GM19328 (cell line): ENCODE results near the gene CANT1.

ENCODE experiments used
- ATAC-seq: cut with Tn5 transposase; IDR thresholded peaks from one replicate; pipeline ENCODE4 v1.9.1; 2021; ENCODE audit warnings: mild to moderate bottlenecking, moderate library complexity; ENCODE audit not compliant: unreplicated experiment

Gene CANT1

DNA sequence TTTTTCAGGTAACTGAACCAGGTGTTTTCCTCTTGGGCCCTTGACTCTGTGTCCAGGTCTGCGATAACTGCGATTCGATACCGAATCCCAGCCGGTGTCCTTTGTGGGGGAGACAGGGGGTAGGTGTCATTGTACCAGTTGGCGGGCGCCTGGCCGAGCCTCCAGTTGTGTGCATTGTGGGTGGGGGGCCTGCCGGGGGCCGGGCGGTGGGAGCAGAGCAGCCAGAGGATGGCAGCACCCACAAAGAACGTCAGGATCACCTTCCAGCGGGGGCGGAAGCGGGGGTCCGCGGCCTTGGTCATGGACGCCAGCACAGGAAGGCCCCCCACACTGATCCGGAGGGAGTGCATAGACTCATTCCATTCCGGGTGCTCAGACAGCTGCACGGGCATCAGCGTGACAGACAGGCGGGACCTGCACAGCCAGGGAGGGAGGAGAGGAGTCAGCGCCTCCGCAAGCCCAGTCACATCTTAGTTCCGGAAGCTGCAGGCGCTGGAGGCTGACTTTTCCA lies 12.3 kb downstream of the CANT1 start:
- no peak for ATAC-seq

DNA sequence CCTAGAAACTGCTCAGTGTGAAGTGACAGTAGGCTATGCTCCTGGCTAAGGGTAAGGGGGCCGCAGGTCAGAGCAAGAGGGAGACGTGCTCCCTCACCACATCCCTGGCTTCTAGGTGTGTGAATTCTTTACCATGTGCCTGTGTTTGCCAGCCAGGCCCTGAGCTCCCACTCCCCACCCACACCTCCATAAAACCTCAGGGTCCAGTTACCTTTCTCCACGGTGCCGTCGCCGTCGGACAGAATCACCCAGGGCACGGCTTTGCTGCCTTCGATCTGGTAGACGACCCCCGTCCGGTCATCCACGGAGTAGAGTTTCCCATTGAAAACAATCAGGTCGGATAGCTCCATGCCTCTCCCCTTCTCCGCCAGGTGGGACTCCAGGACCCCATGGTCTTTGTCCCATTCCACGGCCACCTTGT lies 12.8 kb downstream of the CANT1 start:
- no peak for ATAC-seq

DNA sequence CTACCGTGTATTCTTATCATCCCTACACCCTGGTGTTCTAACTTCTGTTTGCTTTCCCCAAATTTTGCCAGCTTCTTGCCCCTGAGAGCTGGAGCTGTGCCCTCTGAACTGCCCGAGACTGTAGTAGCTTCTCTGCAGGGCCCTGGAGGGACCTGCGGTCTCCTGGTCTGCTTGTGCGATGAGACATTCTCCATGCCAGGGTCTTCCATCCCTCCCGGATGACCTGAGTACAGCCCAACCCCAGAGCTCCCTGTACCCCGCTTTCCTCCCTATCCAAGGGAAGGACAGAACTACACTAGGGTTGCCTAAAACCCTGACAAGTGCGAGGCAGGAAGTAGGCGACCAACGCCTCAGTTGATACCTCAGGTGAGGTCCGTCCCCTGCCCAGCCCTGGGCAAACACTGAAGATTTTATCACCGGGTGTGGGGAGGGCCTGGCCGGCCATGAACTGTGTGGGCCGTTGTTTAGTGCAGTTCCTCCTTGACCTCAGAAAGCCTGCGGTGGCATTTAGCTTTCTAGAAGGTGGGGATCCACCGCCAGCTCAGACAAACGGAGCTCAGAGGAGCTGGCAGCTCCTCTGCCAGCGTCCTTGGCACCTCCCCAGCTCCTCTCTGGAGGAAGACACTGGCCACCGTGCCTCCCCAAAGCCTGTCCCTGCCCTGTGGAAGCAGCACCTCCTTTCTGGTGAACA lies 13.7 kb downstream of the CANT1 start:
- ATAC-seq: no peak

DNA sequence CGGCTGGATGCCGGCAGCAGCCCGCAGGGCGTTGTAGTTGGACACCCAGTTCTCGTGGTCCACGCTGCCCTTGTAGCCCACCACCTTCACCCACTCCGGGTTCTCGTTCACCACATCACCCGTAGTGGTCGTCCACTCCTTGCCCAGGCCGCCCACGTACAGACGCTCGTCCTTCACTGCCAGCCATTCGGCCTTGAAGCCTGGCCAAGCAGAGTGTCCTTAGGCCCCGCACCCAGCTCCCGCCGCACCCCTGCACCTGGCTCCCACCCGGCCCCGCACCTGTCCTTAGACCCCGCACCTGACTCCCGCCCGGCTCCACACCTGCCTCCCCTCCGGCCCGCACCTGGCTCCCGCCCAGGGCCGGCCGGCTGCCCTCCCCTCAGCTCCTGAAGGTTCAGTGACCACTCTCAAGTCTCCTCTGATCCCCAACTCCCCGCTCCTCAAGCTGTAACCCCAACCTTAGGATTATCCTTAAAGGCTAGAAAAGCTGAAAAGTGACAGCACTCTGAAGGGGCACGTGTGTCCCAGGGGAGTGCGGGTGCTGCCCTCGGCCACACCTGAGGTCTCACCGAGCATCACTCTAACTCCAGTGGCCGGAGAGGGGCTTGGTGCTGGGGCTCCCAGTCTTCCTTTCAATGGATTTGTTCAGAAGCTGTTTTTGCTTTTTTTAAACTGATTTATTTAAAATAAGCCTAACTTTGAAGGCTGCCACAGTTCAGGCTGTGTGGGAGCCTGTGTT lies 14.4 kb downstream of the CANT1 start:
- ATAC-seq: no peak

DNA sequence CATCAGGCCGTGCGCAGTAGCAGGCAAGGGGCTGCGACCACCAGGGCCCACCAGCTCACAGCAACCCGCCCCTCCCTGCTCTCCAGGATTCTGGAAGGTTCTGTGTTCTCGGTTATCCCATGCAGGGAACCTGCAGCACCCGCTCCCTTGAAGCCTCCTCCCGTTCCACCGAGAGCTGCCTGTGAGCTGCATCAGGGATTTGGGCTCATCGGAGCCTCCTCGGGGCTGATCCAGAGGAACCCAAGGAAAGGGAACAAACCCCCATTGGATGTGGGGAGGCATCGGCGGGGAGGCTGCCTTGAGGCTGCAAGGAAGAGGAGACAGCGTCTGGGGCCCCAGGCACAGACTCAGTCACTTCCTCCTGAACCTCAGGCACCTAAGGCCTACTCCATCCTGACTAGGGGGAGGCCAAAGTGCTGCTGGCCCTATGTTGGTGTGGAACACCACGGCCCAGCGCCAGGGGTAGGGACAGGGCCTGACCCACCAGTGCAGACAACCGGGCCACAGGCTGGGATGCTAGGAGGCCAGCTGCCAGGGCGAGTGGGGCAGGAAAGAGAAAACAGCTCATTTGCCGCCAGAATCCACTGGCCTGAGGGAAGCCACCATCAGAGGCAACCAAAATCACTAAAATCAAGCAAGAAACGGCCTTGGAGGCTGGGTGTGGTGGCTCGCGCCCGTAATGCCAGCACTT lies 15.4 kb downstream of the CANT1 start:
- no peak for ATAC-seq

DNA sequence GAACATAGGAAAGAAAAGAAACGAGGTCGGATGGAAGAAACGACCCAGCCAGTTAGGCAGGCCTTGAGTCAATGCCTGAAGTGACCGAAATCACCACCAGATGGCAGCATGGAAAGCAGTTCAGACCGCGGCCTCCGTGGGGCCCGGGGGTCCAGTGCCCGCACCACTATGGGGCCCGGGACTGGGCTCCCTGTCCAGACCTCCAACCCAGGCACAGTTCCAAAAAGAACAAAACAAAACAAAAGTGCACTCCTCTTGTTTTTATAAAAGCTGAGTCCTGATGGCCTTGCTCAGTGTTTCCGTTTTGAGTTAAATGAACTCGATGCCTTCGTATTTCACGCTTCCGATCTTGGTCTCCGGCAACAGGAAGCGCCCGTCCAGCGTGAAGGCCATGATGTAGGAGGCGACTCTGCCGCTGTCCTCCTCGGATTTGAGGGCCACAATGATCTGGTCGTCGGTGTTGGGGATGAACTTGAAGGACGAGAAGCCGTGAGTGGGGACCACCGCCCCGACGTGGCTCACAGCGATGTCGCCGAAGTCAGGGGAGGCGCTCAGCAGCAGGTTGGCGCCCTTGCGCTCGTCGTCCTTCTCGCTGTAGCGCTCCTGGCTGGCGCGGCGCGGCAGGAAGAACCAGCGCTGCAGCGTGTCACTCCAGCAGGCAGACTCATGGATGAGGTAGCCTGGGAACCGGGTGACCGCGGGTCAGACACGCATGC lies 16.2 kb downstream of the CANT1 start:
- no peak for ATAC-seq

DNA sequence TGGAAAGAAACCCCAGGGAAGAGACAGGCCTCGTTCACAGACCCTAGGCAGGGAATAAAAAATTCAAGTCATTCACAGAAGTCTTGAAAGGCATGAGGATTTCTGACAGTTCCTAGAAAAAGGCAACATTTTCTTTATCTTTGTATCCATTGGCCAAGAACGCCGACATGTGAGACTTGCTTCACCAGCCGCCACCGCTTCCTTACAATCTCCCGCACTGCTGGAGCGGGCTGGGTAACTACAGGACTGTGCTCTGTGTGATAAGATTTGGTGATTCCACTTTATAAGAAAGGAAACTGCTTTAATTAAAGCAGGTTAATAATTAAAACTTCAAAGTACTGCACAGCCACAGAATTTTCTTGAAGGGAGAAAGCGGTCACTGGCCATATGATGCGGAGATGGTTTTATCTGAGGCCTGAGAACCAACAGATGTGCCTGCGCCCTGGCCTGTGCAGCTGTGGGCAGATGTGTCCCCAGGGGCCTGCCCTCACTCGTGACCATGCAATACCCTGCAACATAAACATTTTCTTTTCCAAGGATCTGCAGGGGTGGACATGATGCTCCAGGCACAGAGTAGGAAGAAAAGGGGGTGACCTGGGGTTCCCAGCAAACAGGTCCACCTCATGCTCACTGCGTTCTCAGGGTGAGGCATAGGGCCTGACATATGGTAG lies 16.9 kb downstream of the CANT1 start:
- no peak for ATAC-seq

DNA sequence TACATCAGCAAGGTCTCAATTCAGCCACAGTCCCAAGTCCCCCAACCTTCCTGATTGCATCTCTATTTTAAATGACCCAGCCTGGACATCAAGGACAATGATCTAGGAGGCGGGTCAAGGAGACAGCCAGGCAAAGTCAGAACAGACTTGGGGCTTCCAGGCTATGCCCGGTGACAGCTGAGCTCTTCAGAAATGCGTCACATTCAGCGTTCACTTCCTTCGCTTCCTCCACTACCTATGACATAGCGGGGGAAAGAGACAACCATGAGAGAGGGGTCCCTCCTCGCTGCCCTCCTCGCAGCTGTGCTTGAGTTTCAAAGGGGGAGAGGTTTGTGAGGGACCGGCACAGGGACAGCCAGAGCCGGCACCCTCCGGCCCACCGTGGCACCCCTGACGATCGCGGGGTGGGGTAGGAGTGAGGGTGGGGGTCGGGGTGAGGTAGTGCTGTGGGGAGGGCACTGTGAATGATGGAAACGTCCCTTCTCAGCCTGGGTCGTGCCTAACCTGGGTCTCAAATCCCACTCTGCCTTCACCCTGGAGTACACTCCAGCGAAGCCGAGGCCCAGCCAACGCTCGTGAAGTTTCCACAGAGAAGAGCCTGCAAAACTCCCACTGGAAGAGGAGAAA lies 17.5 kb downstream of the CANT1 start:
- ATAC-seq: no peak

DNA sequence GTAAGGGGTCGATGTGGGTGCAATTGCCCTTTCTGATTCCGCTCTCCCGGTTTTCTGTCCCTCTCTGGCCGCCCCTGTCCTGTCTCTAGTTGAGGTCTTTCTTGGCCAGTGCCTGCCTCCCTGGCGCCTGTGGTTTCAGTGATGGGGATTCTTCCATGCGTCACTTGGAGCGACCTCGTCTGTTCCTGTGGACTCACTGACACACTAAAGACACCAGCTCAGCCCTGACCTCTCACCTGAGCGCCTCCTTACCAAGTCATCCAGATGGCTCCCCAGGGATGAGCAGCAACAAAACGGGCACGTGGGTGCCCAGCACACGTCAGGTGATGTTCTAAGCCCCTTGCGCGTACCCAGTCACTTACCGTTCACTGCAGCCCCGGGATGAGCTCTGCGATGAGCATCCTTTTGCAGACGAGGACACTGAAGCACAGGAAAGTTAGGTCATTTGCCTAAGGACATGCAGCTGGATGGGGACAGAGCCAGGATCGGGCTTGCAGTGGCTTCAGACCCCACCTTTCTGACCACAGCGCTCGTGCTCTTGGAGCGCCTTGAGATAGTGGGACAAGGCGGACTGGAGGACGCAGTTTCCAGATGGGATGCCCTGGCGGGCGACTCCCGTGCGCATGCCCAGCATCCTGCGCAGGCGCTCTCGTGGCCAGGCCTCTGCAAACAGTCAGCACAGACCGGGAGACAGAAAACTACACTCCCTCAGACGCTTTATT lies 18.4 kb downstream of the CANT1 start:
- ATAC-seq: no peak

DNA sequence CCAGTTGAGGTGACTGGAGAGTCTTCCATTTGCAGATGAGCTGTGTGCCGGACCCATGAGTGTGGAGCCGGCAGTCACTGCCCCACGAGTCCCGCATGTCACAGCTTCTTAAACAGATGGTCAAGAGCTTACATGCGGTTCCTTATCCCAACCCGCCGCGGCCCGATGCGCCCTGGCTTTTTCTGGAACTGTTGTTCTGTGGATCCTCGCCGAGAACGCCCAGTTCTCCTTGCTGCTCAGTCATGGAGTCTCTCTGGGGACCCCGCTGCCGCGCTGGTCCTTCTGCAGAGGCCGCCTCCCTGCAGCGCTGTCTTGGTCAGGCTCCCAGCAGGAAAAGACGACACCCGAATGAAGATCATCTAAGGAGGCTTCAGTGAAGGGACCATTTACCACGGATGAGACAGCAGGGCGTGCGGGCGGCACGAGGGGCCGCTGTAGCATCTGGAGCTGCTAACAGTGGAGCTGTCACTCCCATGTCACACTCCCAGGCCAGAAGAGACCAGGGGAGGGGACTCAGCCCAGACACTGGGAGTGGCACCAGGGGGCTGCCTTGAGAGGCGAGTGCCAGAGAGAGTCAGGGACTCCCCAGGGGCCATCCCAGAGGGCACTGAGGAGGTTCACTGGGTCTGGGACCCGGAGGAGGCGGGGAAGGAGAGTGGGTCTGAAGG lies 19.1 kb downstream of the CANT1 start:
- ATAC-seq: no peak

DNA sequence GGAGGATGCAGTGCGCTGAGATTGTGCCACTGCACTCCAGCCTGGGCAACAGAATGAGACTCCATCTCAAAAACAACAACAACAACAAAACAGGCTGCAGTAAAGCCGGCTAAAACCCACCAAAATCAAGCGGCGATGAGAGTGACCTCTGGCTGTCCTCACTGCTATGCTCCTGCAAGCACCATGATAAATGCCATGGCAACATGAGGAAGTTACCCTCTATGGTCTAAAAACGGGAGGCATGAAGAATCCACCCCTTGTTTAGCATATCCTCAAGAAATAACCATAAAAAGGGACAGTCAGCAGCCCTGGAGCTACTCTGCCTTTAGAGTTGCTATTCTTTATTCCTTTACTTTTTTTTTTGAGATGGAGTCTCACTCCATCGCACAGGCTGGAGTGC lies 21.4 kb downstream of the CANT1 start:
- no peak for ATAC-seq

DNA sequence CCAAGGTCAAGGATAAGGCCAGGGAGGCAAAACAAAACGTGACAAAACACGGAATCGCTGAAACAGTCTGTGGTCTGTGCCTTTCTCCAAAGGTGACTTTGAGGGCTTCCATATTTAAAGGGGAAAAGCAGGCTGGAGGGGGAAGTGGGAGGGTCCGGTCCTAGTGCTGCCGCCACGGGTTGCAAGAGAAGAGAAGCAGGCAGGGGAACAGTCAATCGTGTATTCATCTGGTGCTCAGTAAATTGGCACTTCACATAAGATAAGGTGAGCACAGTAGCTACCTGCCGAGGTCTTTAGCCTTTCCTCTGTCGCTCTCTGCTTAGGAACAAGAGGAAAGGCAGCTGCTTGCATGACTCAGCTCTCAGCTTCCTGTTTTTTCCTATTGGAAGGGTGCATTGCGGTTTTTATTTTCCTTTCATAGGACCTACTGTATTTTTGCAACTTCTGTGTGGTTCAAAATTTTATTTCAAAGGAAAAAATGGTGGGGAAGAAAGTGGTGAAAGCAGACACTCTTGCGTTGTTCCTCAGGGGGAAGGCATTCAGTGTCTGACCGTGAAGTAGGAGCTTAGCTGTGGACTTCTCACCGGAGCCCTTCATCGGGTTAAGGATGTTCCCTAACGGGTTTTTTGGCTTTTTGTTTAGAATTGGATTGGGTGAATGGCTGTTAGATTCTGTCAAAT lies 22.8 kb downstream of the CANT1 start:
- no peak for ATAC-seq

DNA sequence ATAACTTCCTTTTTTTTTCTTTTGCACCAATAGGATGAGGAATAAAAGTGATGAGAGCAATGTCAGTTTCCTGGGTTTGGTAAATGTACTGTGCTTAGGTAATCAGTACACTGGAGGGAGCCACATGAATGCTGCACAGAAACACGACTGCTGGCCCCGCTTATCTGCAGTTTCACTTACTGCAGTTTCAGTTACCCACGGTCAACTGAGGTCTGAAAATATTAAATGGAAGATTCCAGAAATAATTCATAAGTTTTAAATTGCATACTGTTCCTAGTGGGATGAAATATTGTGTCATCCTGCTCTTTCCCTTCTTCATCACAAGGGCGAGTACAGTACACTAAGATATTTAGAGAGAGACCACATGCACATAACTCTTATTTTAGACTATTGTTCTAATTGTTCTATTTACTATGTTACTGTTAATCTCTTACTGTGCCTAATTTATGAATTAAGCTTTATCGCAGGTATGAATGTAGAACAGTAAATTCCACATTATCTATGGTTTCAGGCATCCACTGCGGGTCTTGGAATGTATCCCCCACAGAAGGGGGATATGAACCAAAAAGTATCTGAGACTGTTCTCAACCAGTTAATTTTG lies 23.4 kb downstream of the CANT1 start:
- ATAC-seq: no peak

DNA sequence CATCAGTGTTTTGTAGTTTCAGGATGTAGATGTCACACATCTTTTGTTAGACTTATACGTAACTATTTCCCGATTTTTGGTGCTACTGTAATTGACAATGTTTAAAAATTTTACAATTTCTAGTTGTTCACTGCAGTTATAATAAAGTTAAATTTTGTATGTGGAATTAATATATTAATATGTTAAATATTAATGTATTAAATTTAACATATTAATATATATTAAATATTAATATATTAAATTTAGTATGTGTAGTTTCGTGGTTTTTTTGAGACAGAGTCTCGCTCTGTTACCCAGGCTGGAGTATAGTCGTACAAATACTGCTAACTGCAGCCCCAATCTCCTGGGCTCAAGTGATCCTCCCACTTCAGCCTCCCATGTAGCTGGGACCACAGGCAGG lies 24.2 kb downstream of the CANT1 start:
- ATAC-seq: no peak

DNA sequence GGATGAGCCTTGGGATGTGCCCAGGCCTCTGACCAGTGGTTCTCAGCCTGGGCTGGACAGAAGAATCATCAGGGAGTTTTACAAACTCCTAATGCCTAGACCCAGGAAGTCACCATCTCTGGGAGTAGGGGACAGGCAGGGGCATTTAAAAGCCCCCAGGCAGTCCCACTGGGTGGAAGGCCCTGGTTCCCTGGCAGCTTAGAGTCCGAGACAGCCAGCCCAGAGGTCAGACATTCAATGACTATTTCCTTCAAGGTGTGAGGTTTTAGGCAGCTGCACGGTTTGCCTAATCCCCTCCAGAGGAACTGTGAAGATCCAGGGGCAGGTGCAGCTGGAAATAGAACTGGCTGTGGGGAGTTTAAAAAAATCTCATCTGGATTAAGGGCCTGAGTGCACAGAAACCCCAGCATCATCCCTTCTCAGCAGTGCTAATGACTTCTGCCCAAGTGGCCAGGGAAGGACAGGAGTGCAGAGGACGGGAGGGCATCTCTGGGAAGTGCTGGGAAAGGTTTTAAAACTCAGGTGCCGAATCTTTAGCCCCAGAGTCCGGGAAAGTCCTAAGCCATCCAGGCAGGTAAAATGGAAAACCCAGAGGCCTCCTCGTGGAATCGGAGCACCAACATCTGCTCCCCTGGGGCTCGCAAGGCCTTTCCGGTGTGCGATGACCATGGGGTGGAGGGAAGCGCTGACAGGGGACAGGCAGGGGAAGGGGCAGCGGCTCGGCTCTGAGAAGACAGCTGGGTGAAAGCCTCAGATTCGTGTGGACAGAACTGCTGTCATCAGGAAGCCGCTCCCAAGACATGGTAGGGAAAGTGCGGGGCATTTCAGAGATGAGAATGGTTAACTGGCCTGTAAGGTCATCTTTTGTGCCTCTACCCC lies 28.3 kb downstream of the CANT1 start:
- no peak for ATAC-seq

DNA sequence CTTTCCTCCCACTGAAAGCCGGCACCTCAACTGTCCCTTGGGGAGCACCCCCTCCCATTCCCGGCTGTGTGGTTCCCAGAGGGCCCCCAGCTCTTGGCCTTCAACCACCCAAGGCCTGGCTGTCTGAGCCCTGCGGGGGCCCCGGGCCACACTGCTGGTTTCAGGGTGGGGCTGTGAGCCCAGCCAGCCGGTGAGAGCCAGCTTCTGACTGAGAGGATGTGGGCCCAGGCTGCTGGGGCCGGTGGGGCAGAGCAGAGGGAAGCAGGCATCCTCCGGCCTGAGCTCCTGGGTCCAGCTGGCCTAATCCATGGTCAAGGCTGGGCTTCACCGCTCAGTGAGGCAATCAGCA lies 29.0 kb downstream of the CANT1 start:
- ATAC-seq: no peak
